TTC549 (cell line): ENCODE results near the gene HMGN1.
"Not testable (repeated sequence)": the region's sequence is repeated elsewhere in the genome, so short reads cannot be mapped to it uniquely, and the experiment has no call there.

Source experiments
- FAIRE-seq: peaks from 2 replicates; lab custom pipeline; 2012; peaks lifted over from hg19 to GRCh38; lab: Jason Lieb, UNC

The HMGN1 gene

GRCh38 chr21:39348355-39349210 lies at the start of gene HMGN1:
HMGN1 (minus strand) TSS chr21:39349088; CDS start chr21:39348917, 171 bp downstream.
- no peak for FAIRE-seq

- FAIRE-seq: no peak
Measured at GRCh38 chr21:39397646-39398385, 48.9 kb upstream of the HMGN1 start.

GRCh38 chr21:39392981-39393380 lies 44.1 kb upstream of the HMGN1 start:
- no peak for FAIRE-seq

- no peak for FAIRE-seq
Measured at GRCh38 chr21:39390212-39390765, 41.4 kb upstream of the HMGN1 start.

GRCh38 chr21:39388811-39389155 lies 39.9 kb upstream of the HMGN1 start:
- FAIRE-seq: no peak

GRCh38 chr21:39388038-39388810 lies 39.3 kb upstream of the HMGN1 start:
- no peak for FAIRE-seq

- no peak for FAIRE-seq
Measured at GRCh38 chr21:39387461-39388037, 38.7 kb upstream of the HMGN1 start.

- FAIRE-seq: no peak
Measured at GRCh38 chr21:39386899-39387298, 38.0 kb upstream of the HMGN1 start.

GRCh38 chr21:39386194-39386593 lies 37.3 kb upstream of the HMGN1 start:
- FAIRE-seq: no peak

GRCh38 chr21:39385299-39386145 lies 36.6 kb upstream of the HMGN1 start:
- no peak for FAIRE-seq

- FAIRE-seq: no peak
Measured at GRCh38 chr21:39384674-39385298, 35.9 kb upstream of the HMGN1 start.

- FAIRE-seq: not testable (repeated sequence)
Measured at GRCh38 chr21:39382096-39382495, 33.2 kb upstream of the HMGN1 start.

- no peak for FAIRE-seq
Measured at GRCh38 chr21:39381009-39381408, 32.1 kb upstream of the HMGN1 start.

- FAIRE-seq: no peak
Measured at GRCh38 chr21:39379986-39380891, 31.4 kb upstream of the HMGN1 start.

- no peak for FAIRE-seq
Measured at GRCh38 chr21:39377444-39378050, 28.7 kb upstream of the HMGN1 start.

- FAIRE-seq: no peak
Measured at GRCh38 chr21:39375446-39375845, 26.6 kb upstream of the HMGN1 start.

- FAIRE-seq: no peak
Measured at GRCh38 chr21:39374046-39374445, 25.2 kb upstream of the HMGN1 start.

GRCh38 chr21:39373634-39374033 lies 24.7 kb upstream of the HMGN1 start:
- FAIRE-seq: no peak

- FAIRE-seq: not testable (repeated sequence)
Measured at GRCh38 chr21:39369896-39370288, 21.0 kb upstream of the HMGN1 start.
